HG02759 (cell line): ENCODE measurements around the gene LIAS.
"Not testable (repeated sequence)": the region's sequence is repeated elsewhere in the genome, so short reads cannot be mapped to it uniquely, and the experiment has no call there.

Experiments
- ATAC-seq: cut with Tn5 transposase; IDR thresholded peaks from one replicate; pipeline ENCODE4 v1.9.1; 2021; ENCODE audit warnings: mild to moderate bottlenecking, moderate library complexity; ENCODE audit not compliant: unreplicated experiment

LIAS gene

GRCh38 chr4:39495446-39496213, 36.8 kb downstream of the LIAS start:
- no peak for ATAC-seq

DNA sequence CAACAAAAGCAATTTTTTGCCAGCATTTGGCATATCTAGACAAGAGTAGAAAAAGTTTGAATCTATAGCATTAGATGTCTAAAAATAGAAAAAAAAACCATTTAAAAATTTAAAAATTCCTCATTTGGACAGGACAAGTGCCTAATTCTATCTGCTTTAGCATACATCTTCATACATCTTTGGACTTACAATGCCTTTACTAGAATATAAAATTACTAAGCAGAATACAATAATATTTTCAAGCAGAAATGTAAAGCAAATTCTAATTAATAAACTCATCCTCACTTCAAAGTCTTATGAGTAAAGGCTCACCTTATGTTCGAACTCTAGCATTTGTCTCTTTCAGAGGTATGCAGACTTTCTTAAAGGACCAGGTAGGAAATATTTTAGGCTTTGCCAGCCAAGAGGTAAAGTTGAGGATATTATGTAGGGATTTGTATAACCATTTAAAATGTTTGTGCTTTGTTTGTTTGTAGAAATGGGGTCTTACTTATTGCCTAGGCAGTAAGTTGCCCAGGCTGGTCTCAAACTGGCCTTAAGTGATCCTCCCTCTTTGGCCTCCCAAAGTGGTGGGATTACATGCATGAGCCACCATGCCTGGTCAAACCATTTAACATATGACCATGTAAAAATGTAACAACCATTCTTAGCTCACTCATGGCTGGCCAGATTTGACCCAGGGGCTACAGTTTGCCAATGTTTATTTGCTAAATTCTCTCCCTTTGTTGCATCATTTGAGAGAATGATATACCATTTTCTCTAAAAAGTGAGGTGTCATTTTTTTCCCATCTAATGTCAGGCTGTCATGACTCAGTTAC, 39.3 kb downstream of the LIAS start:
- ATAC-seq: no peak

GRCh38 chr4:39498727-39499020, 39.8 kb downstream of the LIAS start:
- ATAC-seq: no peak

DNA sequence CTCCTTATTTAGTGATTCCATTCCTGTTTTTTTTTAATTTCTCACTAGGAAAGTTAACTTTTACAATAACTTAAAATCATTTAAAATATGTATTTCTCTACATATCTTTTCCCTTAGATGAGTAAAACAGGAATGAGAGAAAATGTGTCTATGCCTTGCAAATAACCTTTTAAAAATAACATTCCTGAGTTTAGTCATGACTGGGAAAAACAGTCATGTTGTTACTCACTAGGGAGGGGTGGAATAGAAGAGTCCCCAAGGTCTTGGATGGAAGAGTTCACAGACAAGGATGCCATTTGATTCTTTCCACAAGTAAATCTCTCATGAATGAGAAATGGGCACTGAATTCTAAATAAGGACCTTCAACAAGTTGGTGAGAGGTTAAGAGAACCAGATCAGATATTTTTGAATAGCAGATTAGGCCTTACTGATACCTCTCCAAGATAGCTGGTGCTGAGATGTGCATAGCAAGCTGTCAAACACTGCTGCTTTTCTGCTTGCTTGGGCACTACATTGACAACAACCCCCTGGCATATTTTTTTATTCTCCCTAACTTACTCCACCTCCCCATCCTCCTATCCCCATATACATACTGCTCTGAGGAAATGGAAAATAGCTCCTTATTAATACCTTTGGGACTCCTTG, 43.3 kb downstream of the LIAS start:
- ATAC-seq: no peak

DNA sequence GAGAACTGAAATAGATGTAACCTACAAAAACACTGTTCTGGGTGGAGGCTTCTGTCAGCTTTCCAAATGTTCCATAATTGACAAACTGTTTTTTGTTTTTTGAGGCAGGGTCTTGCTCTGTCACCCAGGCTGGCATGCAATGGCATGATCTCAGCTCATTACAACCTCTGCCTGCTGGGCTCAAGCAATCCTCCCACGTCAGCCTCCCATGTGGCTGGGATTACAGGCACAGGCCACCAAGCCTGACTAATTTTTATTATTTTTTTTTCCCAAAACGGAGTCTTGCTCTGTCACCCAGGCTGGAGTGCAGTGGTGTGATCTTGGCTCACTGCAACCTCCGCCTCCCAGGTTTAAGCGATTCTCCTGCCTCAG, 43.8 kb downstream of the LIAS start:
- ATAC-seq: not testable (repeated sequence)

DNA sequence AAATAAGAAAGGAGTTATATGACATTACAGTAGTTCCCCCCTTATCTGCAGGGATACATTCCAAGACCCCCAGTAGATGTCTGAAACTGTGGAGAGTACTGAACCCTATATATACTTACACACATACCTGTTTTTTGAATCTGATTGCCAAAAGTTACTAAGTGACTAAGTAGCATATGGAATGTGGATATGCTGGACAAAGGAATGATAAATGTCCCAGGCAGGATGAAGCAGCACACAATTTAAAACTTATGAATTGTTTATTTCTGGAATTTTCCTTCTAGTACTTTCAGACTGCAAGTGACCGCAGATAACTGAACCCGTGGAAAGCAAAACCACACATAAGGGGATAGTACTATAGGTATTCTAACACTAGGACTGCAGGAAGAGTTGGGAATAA, 45.7 kb downstream of the LIAS start:
- ATAC-seq: no peak

- ATAC-seq: no peak
Measured at GRCh38 chr4:39505581-39505980, 46.7 kb downstream of the LIAS start.

GRCh38 chr4:39510348-39510929, 51.6 kb downstream of the LIAS start:
- ATAC-seq: no peak

DNA sequence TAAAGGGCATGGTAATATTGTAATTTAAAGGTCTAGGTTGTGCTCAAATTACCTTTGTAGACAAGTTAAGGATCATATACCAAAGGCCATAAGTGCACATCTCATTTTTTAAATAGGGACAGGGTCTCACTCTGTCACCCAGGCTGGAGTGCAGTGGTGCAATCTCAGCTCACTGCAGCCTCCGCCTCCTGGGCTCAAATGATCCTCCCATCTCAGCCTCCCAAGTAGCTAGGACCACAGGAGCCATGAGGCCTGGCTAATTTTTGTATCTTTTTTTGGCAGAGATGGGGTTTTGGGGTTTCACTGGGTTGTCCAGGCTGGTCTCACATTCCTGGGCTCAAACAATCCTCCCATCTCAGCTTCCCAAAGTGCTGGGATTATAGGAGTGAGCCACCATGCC, 55.4 kb downstream of the LIAS start:
- ATAC-seq: not testable (repeated sequence)

GRCh38 chr4:39514888-39515401, 56.1 kb downstream of the LIAS start:
- no peak for ATAC-seq

- not testable (repeated sequence) for ATAC-seq
Measured at GRCh38 chr4:39515669-39516401, 57.0 kb downstream of the LIAS start.

DNA sequence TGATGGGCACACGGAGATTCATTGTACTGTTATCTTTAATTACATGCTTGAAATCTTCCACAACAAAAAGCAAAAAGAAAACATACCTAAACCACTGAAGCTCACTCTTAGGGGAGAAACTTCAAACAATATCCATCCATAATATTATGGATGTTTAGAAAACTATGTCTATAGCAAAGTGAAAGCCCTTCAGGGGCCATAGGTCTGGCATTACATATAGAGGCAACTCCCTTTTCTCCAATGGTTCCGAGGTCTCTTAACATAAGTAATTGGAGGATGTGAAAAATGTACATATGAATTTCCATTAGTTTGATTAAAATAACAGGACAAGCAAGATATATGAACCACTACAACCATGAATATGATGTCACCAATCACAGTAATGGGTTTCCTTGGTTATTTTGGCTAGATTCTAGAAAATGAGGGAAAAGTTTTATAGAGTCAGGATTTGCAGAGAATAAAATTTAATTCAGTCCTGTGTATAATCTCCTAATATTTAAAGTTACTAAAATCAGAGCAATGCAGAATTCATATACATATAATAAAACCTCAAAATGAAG, 57.6 kb downstream of the LIAS start:
- no peak for ATAC-seq

DNA sequence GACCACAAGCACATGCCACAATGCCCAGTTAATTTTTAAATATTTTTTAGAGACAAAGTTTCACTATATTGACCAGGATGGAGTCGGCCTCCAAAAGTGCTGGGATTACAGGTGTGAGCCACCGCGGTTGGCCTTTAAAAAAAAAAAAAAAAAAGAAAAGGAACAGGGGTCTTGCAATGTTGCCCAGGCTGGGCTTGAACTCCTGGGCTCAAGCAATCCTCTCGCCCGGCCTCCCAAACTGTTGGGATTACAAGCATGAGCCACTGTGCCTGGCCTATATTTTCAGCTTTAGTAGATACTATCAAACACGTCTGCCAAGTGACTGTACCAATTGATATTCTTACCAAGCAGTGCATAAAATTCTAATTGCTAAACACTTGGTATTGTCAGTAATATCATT, 59.6 kb downstream of the LIAS start:
- no peak for ATAC-seq

DNA sequence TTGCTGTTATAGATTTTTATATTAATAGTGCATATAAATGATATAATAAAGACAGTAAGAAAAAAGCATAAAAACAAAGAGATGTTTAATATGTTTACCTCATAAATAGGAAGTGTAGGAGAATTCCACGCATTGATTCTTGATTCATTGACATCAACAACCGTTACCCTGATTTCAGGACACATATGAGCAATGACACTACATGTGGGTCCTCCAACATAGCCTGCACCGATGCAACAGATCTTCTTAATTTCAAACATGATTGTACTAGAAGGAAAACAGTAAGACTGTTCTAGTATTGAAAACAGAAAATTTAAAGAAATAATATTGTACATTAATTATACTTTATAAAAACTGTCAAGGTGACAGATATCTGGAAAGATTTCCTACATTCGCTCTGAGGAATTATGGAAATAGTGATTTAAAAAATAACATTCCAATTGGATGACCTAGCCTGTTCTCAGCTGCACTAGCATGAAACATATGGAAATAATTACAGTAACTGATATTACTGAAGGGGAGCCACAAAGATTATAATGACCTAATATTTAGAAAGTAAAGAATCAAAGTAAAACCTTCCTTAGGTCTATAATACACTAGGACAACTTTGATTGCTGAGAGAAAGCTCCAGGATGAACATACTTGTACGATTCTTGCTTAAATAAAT, 62.5 kb downstream of the LIAS start:
- ATAC-seq: no peak

DNA sequence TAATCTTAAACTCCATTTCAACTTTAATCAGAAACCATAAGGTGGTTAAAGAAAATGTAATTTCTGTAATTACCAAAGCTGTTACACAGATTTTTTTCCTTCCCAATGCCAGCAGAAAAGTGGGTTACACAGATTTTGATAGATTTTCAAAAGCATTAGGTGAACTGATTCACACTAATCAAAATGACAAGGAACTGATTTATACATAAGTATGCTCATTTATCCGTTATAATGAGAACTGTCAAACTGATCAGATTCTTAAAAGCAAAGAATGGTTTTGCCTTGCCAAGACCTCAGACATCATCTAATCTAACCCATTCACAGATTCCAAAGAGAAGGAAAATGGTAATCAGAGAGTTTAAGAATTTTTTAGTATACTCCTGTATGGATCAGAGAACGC, 63.2 kb downstream of the LIAS start:
- no peak for ATAC-seq

- no peak for ATAC-seq
Measured at GRCh38 chr4:39524161-39524957, 65.5 kb downstream of the LIAS start.

- ATAC-seq: no peak
Measured at GRCh38 chr4:39525822-39526690, 67.2 kb downstream of the LIAS start.

DNA sequence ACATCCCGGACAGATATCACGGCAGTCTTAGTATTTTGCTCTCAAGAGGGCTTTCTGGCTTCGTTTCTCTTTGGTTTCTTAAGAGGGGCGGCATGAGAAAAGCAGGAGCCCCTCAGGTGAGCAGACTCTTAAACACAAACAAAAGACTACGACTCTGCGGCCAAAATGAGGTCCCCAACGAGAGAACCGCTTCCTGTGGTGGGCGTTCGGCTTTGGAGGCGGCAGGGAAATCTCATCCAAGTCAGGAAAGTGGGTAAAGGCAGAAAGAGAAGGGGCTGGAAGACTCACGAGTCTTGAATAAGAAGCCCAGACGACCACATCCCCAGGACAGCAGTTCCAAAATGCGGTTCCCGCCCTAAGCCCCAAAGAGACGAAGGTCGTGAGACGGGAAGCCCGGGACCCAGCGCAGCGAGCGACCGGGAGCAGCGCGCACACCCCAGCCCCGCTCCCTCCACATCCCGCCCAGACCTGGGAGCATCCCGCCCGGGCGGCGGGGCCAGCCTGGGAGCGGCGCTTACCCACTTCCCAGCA, 68.0 kb downstream of the LIAS start:
- no peak for ATAC-seq
